ENCODE measurements around the gene ACVR2A.

DNA sequence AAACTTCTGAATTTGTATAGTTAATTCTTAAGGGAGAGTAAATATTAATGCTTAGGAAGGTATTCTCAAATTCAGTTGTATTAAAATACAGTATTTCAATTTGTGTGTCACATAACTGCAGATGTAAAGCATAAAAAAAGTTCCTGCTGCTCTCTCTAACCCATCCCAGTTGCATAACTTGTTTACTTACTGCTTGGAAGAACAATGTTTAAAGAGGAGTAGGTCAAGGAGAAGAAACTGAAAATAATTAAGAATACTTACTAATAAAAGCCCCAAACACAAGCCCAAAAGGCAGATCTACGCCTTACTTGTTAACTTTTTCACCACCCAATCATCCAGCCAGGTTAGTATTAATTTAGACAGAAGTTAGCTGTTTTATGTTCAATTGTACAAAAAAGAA is 94.5 kb downstream of the ACVR2A start:
- TF ChIP-seq, protein P1, sequence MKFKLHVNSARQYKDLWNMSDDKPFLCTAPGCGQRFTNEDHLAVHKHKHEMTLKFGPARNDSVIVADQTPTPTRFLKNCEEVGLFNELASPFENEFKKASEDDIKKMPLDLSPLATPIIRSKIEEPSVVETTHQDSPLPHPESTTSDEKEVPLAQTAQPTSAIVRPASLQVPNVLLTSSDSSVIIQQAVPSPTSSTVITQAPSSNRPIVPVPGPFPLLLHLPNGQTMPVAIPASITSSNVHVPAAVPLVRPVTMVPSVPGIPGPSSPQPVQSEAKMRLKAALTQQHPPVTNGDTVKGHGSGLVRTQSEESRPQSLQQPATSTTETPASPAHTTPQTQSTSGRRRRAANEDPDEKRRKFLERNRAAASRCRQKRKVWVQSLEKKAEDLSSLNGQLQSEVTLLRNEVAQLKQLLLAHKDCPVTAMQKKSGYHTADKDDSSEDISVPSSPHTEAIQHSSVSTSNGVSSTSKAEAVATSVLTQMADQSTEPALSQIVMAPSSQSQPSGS (CRISPR knock-in tag; IDR thresholded peaks at IDR 0.05), result no peak
- TF ChIP-seq, protein P2, sequence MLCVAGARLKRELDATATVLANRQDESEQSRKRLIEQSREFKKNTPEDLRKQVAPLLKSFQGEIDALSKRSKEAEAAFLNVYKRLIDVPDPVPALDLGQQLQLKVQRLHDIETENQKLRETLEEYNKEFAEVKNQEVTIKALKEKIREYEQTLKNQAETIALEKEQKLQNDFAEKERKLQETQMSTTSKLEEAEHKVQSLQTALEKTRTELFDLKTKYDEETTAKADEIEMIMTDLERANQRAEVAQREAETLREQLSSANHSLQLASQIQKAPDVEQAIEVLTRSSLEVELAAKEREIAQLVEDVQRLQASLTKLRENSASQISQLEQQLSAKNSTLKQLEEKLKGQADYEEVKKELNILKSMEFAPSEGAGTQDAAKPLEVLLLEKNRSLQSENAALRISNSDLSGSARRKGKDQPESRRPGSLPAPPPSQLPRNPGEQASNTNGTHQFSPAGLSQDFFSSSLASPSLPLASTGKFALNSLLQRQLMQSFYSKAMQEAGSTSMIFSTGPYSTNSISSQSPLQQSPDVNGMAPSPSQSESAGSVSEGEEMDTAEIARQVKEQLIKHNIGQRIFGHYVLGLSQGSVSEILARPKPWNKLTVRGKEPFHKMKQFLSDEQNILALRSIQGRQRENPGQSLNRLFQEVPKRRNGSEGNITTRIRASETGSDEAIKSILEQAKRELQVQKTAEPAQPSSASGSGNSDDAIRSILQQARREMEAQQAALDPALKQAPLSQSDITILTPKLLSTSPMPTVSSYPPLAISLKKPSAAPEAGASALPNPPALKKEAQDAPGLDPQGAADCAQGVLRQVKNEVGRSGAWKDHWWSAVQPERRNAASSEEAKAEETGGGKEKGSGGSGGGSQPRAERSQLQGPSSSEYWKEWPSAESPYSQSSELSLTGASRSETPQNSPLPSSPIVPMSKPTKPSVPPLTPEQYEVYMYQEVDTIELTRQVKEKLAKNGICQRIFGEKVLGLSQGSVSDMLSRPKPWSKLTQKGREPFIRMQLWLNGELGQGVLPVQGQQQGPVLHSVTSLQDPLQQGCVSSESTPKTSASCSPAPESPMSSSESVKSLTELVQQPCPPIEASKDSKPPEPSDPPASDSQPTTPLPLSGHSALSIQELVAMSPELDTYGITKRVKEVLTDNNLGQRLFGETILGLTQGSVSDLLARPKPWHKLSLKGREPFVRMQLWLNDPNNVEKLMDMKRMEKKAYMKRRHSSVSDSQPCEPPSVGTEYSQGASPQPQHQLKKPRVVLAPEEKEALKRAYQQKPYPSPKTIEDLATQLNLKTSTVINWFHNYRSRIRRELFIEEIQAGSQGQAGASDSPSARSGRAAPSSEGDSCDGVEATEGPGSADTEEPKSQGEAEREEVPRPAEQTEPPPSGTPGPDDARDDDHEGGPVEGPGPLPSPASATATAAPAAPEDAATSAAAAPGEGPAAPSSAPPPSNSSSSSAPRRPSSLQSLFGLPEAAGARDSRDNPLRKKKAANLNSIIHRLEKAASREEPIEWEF (CRISPR knock-in tag; IDR thresholded peaks at IDR 0.05), result no peak
- TF ChIP-seq SIN3A (IDR thresholded peaks at IDR 0.05; ENCODE audit: borderline replicate concordance in 2 of 2, control insufficient read depth in 1 of 2, low read depth in 2 of 2, low read length in 2 of 2), result no peak
